Heart right ventricle (tissue), 16 donors: ENCODE data around the gene TOP3B. TPM values are rescaled to one million over a fixed set of nuclear protein-coding genes. Genes with fewer than 3 reads are reported as not detected.

Experiments
- ATAC-seq, 8 donors: fragments of 200-7000 bp; cut with Tn5 transposase; one replicate each; pipeline ENCODE4 v1.9.1; 2020; ENCODE audit warnings: mild to moderate bottlenecking in 8 of 8, moderate library complexity in 8 of 8, moderate number of reproducible peaks in 1 of 8
- DNase-seq, 2 donors: peaks; one replicate each; pipeline ENCODE4 v3.0.0-alpha.2; 2020
- H3K27ac ChIP-seq, 10 donors: fragments of 200-600 bp; sonication (generic) in 2 of 10; one replicate each; pipeline versions ENCODE4 v1.5.0 to v1.8.0; 2020 to 2022; ENCODE audit warnings: mild to moderate bottlenecking in 3 of 10
- H3K27me3 ChIP-seq, 7 donors: fragments of 200-600 bp; one replicate each; pipeline ENCODE4 v1.8.0; 2021 to 2022; ENCODE audit warnings: mild to moderate bottlenecking in 2 of 7
- H3K36me3 ChIP-seq, 9 donors: fragments of 200-600 bp; sonication (generic) in 1 of 9; one replicate each; pipeline versions ENCODE4 v1.5.0 to v1.8.0; 2020 to 2022; ENCODE audit warnings: mild to moderate bottlenecking in 2 of 9
- H3K4me1 ChIP-seq, 9 donors: fragments of 200-600 bp; sonication (generic) in 1 of 9; one replicate each; pipeline versions ENCODE4 v1.5.0 to v1.8.0; 2020 to 2022; ENCODE audit warnings: mild to moderate bottlenecking in 4 of 9
- H3K4me3 ChIP-seq, 10 donors: fragments of 200-600 bp; sonication (generic) in 2 of 10; one replicate each; pipeline versions ENCODE4 v1.5.0 to v1.8.0; 2020 to 2022; ENCODE audit warnings: mild to moderate bottlenecking in 7 of 10, moderate library complexity in 2 of 10
- H3K9me3 ChIP-seq, 11 donors: fragments of 200-600 bp in 10 of 11; sonication (generic) in 2 of 11; one replicate each; pipeline versions ENCODE4 v1.5.0 to v1.8.0; 2013 to 2022; ENCODE audit warnings: mild to moderate bottlenecking in 2 of 11, control low read depth in 1 of 11, moderate library complexity in 1 of 11
- WGBS, 2 donors: extraction: QIAGEN DNeasy Blood & Tissue Kit; methylation state at CpG; one replicate each; pipeline ENCODE4 v1.1.7; 2013; ENCODE audit warnings: inconsistent platforms in 1 of 2; 5-methylcytosine and 5-hydroxymethylcytosine counted together
- intact Hi-C, 10 donors: fragments of 100-400 bp; cut with DNase I; formaldehyde crosslinking; loops; one replicate each; pipeline versions ENCODE4 v1.11.1 to v1.14.2; 2022
- polyA plus RNA-seq, 2 donors: library from polyadenylated mRNA; stranded (reverse); fragments of 200-250 nt; gene quantifications; one replicate each; pipeline ENCODE4 v1.2.3, GENCODE V29; 2013
- total RNA-seq, 10 donors: library from RNA; stranded (reverse); fragmentation: NEBNext Ultra II Directional in 3 of 10; extraction: Animal tissue kit (Norgen Biotek cat#: 25700) in 3 of 10; gene quantifications; one replicate each; pipeline versions ENCODE4 v1.2.1 to v1.2.4, GENCODE V29; 2021 to 2023
- TF ChIP-seq, protein P1 (sequence below), 9 donors: fragments of 200-600 bp; sonication (generic) in 2 of 9; IDR thresholded peaks; one replicate each; pipeline versions ENCODE4 v1.5.0 to v1.8.0; 2021 to 2022; ENCODE audit warnings: antibody characterized with exemption in 9 of 9, mild to moderate bottlenecking in 5 of 9, moderate library complexity in 1 of 9
- donor health status: Arrhythmogenic right ventricular cardiomyopathy.
- donor health status: ischemic (EF 13 %, LVEDD 7.1; RV severe dilation, severe dysfunction).
- donor health status: healthy with polysubstance abuse.
- donor health status: DM: no; HTN: yes; CAD: no.
- donor health status: DM: no; HTN: no; CAD: no.
- donor health status: ischemic (EF 25% LVEDD 6.9; RV normal size, moderate dysfunction).
- donor health status: ischemic (EF 25% LVEDD 5.7; RV mildly dilated, moderate dysfunction).
- donor health status: healthy.
- donor health status: DM: yes; HTN: yes; CAD: no.
- donor health status: Ischemic cardiomyopathy.
- donor health status: ischemic (EF 35%, LVEDD 5.7; RV mildly dilated, moderate dysfunction).
- donor health status: nonischemic (EF 11% LVEDD 7.7; RV severe dilation, severe dysfunction).
- donor health status: DM: yes; HTN: yes; CAD: no.
- donor health status: PGD.
- donor health status: ischemic (EF 29% LVEDD 5.4; RV normal size, mild dysfunction).
- donor health status: nonischemic (EF 23%, LVEDD 6.1; RV moderate dilation, normal function).

Gene TOP3B
- total and polyA plus RNA-seq, 12 donors = 7.8 to 20.0 (median 10.8) TPM

DNA sequence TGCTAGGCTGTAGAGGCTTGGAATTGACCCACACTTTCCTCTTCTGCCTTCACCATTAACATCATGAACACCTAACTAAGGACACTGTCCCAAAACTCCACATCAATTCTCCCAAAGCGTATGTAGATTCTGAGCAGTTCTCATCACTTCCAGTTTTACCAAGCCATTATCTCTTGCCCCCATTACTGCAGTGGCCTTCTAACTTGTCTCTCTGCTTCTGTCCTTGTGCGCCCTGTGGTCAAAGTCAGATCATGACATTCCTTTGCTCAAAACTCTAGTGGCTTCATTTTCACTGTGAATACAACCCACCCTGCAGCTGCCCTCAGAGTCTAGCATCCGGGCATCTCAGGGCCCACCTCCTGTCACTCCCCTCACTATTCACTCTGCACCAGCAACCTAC, 13.1 kb upstream of the TOP3B start:
- H3K4me1 ChIP-seq = no peaks in the 10 kb centered on the region
- TF ChIP-seq, protein P1, sequence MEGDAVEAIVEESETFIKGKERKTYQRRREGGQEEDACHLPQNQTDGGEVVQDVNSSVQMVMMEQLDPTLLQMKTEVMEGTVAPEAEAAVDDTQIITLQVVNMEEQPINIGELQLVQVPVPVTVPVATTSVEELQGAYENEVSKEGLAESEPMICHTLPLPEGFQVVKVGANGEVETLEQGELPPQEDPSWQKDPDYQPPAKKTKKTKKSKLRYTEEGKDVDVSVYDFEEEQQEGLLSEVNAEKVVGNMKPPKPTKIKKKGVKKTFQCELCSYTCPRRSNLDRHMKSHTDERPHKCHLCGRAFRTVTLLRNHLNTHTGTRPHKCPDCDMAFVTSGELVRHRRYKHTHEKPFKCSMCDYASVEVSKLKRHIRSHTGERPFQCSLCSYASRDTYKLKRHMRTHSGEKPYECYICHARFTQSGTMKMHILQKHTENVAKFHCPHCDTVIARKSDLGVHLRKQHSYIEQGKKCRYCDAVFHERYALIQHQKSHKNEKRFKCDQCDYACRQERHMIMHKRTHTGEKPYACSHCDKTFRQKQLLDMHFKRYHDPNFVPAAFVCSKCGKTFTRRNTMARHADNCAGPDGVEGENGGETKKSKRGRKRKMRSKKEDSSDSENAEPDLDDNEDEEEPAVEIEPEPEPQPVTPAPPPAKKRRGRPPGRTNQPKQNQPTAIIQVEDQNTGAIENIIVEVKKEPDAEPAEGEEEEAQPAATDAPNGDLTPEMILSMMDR (IDR thresholded peaks at IDR 0.05) = no peak
- H3K36me3 ChIP-seq = no peaks in the 10 kb centered on the region
- DNase-seq (no peak), ATAC-seq (no peak)
- H3K4me3 ChIP-seq = no peak overlapping the region
- H3K27ac ChIP-seq = no peak overlapping the region
- WGBS, 2 donors = 88 to 94% methylated on average over 3 of the region's 3 CpGs
- no peaks in the 10 kb centered on the region for H3K9me3 ChIP-seq
- peaks cover 0 to 3% (median 0%) of the 10 kb centered on the region in 7 donors for H3K27me3 ChIP-seq
- intact Hi-C loops = no loop called here

DNA sequence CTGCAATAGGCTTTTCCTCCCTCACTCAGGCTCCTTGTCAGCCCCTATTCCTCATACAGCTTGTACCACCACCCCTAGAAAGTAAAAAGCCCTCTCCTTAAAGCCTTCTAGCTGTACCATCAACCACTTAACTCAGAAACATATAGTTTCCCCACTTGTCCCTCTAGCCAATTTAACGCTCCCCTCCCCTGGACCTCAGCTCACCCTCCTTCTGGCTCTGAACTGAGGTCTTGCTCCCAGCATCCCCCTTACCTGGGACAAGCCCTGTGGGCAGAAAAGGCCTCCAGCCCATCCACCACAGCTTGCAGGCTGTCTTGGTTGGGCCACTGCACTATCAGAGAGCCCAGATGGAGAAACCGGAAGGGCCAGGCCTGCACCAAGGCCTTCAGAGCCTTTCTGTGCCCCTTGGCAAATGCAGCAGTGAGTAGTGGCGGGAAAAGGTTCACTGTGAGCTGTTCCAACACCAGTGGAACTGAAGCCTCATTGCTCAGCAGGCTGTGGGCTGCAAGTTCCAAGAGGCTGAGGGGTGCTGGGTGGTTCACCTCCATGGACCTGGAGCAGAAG, 12.4 kb upstream of the TOP3B start:
- TF ChIP-seq, protein P1 (IDR thresholded peaks at IDR 0.05) = no peak
- 92% methylated on average over 3 of the region's 3 CpGs for WGBS, 2 donors
- Histone ChIP-seq H3K36me3 (no peaks in the 10 kb centered on the region), H3K9me3 (no peaks in the 10 kb centered on the region), H3K27me3 (peaks cover 0 to 3% (median 0%) of the 10 kb centered on the region in 7 donors), H3K4me1 (no peaks in the 10 kb centered on the region), H3K4me3 (no peak overlapping the region), H3K27ac (no peak overlapping the region)
- intact Hi-C loops = no loop called here
- DNase-seq = no peak
- no peak for ATAC-seq

DNA sequence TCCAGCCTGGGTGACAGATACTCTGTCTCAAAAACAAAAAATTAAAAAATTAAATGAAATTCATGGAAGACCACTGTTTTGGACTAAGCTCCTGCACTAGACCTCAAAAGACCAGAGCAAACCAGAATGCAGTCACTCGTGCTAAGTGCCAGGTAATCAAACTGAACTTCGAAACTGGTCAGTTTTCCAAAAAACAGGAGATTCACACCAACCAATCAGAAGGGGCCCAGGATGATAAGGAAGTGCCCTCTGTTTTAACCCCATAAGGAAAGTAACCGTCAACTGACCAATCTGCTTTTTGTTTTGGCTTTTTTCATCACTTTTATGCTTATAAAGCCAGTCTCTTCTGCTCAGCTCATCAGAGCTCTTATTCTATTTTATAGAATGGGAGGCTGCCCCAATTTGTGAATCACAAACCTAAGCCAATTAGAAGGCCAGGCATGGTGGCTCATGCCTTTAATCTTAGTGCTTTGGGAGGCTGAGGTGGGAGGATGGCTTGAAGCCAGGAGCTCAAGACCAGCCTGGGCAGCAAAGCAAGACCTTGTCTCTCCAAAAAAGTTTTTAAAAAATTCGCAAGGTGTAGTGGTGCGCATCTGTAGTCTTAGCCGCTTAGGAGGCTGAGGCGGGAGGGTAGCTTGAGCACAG, 10.1 kb upstream of the TOP3B start:
- no peak overlapping the region for H3K27ac ChIP-seq
- 76 to 79% methylated on average over 7 of the region's 7 CpGs for WGBS, 2 donors
- H3K36me3 ChIP-seq = no peaks in the 10 kb centered on the region
- ATAC-seq (no peak), DNase-seq (no peak)
- intact Hi-C loops = no loop called here
- H3K9me3 ChIP-seq = no peaks in the 10 kb centered on the region
- H3K27me3 ChIP-seq = peaks cover 0 to 3% (median 0%) of the 10 kb centered on the region in 7 donors
- H3K4me3 ChIP-seq = no peak overlapping the region
- no peaks in the 10 kb centered on the region for H3K4me1 ChIP-seq
- TF ChIP-seq, protein P1 (IDR thresholded peaks at IDR 0.05) = no peak

DNA sequence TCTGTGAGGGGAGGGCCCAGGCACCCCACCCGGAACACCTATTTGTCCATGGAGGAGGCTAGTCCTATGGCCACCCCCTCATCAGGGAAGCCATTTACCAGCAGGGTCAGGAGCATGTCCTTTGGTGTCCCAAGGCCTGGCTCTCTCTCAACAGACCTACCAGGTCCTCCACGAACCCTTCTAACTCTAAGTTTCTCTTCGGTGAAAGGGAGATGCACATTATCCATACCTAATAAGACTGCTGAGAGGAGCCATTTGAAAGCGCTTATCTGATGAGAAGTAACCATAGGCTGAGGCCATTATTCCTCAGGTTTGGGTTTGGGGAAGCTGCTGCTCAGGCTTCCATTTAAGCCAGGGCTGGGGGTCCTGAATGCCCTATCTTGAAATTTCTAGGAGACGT, 9.2 kb upstream of the TOP3B start:
- ATAC-seq = no peak
- no peak for DNase-seq
- no peaks in the 10 kb centered on the region for H3K9me3 ChIP-seq
- no peaks in the 10 kb centered on the region for H3K36me3 ChIP-seq
- H3K27ac ChIP-seq = no peak overlapping the region
- TF ChIP-seq, protein P1 (IDR thresholded peaks at IDR 0.05) = no peak
- 89 to 90% methylated on average over 5 of the region's 5 CpGs for WGBS, 2 donors
- no peaks in the 10 kb centered on the region for H3K4me1 ChIP-seq
- intact Hi-C loops = no loop called here
- no peak overlapping the region for H3K4me3 ChIP-seq
- peaks cover 0 to 3% (median 0%) of the 10 kb centered on the region in 7 donors for H3K27me3 ChIP-seq
